Activated gamma-delta T cell treated with anti-CD3 and anti-CD28 coated beads, Interleukin-2, amount 50 U/mL, for 16 hours (primary cell): ENCODE data around the gene SMIM1.

Experiments
- DNase-seq: peaks from one replicate; pipeline ENCODE4 v3.0.0-alpha.2; 2020; ENCODE audit warnings: low read depth

Gene SMIM1

DNA sequence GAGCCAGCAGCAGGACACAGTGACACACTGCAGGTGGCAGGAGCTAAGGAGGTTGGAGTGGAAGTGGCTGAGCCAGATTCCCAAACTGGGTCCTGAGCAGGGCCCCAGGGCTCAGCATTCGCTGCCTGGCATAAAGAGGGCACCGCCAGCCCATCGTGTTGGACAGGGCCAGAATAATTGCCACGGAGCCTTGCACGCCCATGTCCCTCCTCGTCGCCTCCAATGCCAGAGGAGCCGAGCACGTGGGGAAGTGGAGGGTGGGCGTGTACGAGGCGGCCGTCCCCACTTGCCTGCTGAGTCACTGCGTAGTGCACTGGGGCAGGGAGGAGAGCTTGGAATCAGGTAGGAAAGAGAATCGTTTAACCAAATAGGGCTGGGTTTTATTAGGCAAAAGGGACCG, 49.9 kb downstream of the SMIM1 start:
- no peak for DNase-seq

GRCh38 chr1:3824650-3825049, 52.1 kb downstream of the SMIM1 start:
- no peak for DNase-seq

- DNase-seq = no peak
Observed at GRCh38 chr1:3825356-3825755, 52.8 kb downstream of the SMIM1 start.
